MG63 (cell line): ENCODE results near the gene PXT1. TPM values are rescaled to one million over a fixed set of nuclear protein-coding genes. Genes with fewer than 3 reads are reported as not detected.

Source experiments
- DNase-seq: peaks from one replicate; pipeline ENCODE4 v3.0.0-alpha.2; 2020
- H3K27me3 ChIP-seq: fragments of 250-450 bp; sonication (Bioruptor Pico); 2 replicates; pipeline ENCODE4 v1.5.1; 2020; ENCODE audit warnings: mild to moderate bottlenecking, moderate library complexity
- H3K36me3 ChIP-seq: fragments of 250-450 bp; sonication (Bioruptor Pico); 2 replicates; pipeline ENCODE4 v1.5.1; 2020; ENCODE audit warnings: mild to moderate bottlenecking, moderate library complexity
- H3K4me3 ChIP-seq: fragments of 250-450 bp; sonication (Bioruptor Pico); 2 replicates; pipeline ENCODE4 v1.5.1; 2020; ENCODE audit warnings: mild to moderate bottlenecking, moderate library complexity
- H3K9me3 ChIP-seq: fragments of 250-450 bp; sonication (Bioruptor Pico); 2 replicates; pipeline ENCODE4 v1.5.1; 2020; ENCODE audit warnings: mild to moderate bottlenecking, moderate library complexity
- total RNA-seq: library from RNA; depleted of rRNA; stranded (reverse); fragments of >200 nt; shearing (Covaris generic); gene quantifications from 2 replicates; pipeline ENCODE4 v1.2.3, GENCODE V29; 2014; ENCODE audit warnings: low replicate concordance

The PXT1 gene
- total RNA-seq, 1 experiment from 2014 or later = not detected

- no peak for DNase-seq
- no peaks in the 10 kb centered on the region for H3K36me3 ChIP-seq
- H3K4me3 ChIP-seq = no peak overlapping the region
- H3K27me3 ChIP-seq = no peaks in the 10 kb centered on the region
- H3K9me3 ChIP-seq = no peaks in the 10 kb centered on the region
Observed at GRCh38 chr6:36381502-36382389, 60.9 kb downstream of the PXT1 start.

GRCh38 chr6:36380166-36380565 is 62.5 kb downstream of the PXT1 start:
- no peak for DNase-seq
- H3K36me3 ChIP-seq = no peaks in the 10 kb centered on the region
- no peaks in the 10 kb centered on the region for H3K9me3 ChIP-seq
- H3K4me3 ChIP-seq = no peak overlapping the region
- no peaks in the 10 kb centered on the region for H3K27me3 ChIP-seq

- Histone ChIP-seq H3K9me3 (no peaks in the 10 kb centered on the region), H3K4me3 (no peak overlapping the region), H3K36me3 (no peaks in the 10 kb centered on the region), H3K27me3 (no peaks in the 10 kb centered on the region)
- DNase-seq = no peak
Observed at GRCh38 chr6:36378936-36379335, 63.7 kb downstream of the PXT1 start.

GRCh38 chr6:36378243-36378920 is 64.3 kb downstream of the PXT1 start:
- Histone ChIP-seq H3K9me3 (no peaks in the 10 kb centered on the region), H3K27me3 (no peaks in the 10 kb centered on the region), H3K36me3 (no peaks in the 10 kb centered on the region), H3K4me3 (no peak overlapping the region)
- no peak for DNase-seq

GRCh38 chr6:36377594-36377993 is 65.1 kb downstream of the PXT1 start:
- H3K4me3 ChIP-seq = no peak overlapping the region
- no peaks in the 10 kb centered on the region for H3K27me3 ChIP-seq
- H3K36me3 ChIP-seq = no peaks in the 10 kb centered on the region
- no peak for DNase-seq
- H3K9me3 ChIP-seq = no peaks in the 10 kb centered on the region

GRCh38 chr6:36376742-36377141 is 65.9 kb downstream of the PXT1 start:
- Histone ChIP-seq H3K27me3 (no peaks in the 10 kb centered on the region), H3K36me3 (no peaks in the 10 kb centered on the region), H3K4me3 (no peak overlapping the region), H3K9me3 (no peaks in the 10 kb centered on the region)
- no peak for DNase-seq

- Histone ChIP-seq H3K27me3 (no peaks in the 10 kb centered on the region), H3K36me3 (no peaks in the 10 kb centered on the region), H3K9me3 (no peaks in the 10 kb centered on the region), H3K4me3 (no peak overlapping the region)
- DNase-seq = no peak
Observed at GRCh38 chr6:36376183-36376582, 66.5 kb downstream of the PXT1 start.

- no peaks in the 10 kb centered on the region for H3K36me3 ChIP-seq
- DNase-seq = no peak
- H3K27me3 ChIP-seq = no peaks in the 10 kb centered on the region
- no peaks in the 10 kb centered on the region for H3K9me3 ChIP-seq
- H3K4me3 ChIP-seq = no peak overlapping the region
Observed at GRCh38 chr6:36375644-36376155, 67.0 kb downstream of the PXT1 start.

- Histone ChIP-seq H3K9me3 (no peaks in the 10 kb centered on the region), H3K4me3 (no peak overlapping the region)
- DNase-seq = no peak
Observed at GRCh38 chr6:36374972-36375371, 67.7 kb downstream of the PXT1 start.

GRCh38 chr6:36374194-36374593 is 68.5 kb downstream of the PXT1 start:
- H3K9me3 ChIP-seq = no peaks in the 10 kb centered on the region
- H3K4me3 ChIP-seq = no peak overlapping the region
- H3K27me3 ChIP-seq = no peaks in the 10 kb centered on the region
- no peaks in the 10 kb centered on the region for H3K36me3 ChIP-seq
- no peak for DNase-seq

More at GRCh38 chr6:36374972-36375371, 67.7 kb downstream of the PXT1 start:
- no peaks in the 10 kb centered on the region for H3K27me3 ChIP-seq
- H3K36me3 ChIP-seq = no peaks in the 10 kb centered on the region

- H3K4me3 ChIP-seq = no peak overlapping the region
- H3K9me3 ChIP-seq = no peaks in the 10 kb centered on the region
- DNase-seq = no peak
- H3K36me3 ChIP-seq = no peaks in the 10 kb centered on the region
- H3K27me3 ChIP-seq = no peaks in the 10 kb centered on the region
Observed at GRCh38 chr6:36373368-36374019, 69.2 kb downstream of the PXT1 start.

GRCh38 chr6:36372088-36372487 is 70.6 kb downstream of the PXT1 start:
- H3K9me3 ChIP-seq = no peaks in the 10 kb centered on the region
- DNase-seq = no peak
- H3K36me3 ChIP-seq = no peaks in the 10 kb centered on the region
- H3K27me3 ChIP-seq = no peaks in the 10 kb centered on the region
- H3K4me3 ChIP-seq = no peak overlapping the region

- DNase-seq = no peak
- Histone ChIP-seq H3K36me3 (no peaks in the 10 kb centered on the region), H3K27me3 (no peaks in the 10 kb centered on the region), H3K9me3 (no peaks in the 10 kb centered on the region), H3K4me3 (no peak overlapping the region)
Observed at GRCh38 chr6:36371211-36371610, 71.4 kb downstream of the PXT1 start.

GRCh38 chr6:36370638-36371037 is 72.0 kb downstream of the PXT1 start:
- H3K9me3 ChIP-seq = no peaks in the 10 kb centered on the region
- no peaks in the 10 kb centered on the region for H3K27me3 ChIP-seq
- H3K4me3 ChIP-seq = no peak overlapping the region
- DNase-seq = no peak
- no peaks in the 10 kb centered on the region for H3K36me3 ChIP-seq

- H3K36me3 ChIP-seq = no peaks in the 10 kb centered on the region
- no peaks in the 10 kb centered on the region for H3K9me3 ChIP-seq
- no peaks in the 10 kb centered on the region for H3K27me3 ChIP-seq
- H3K4me3 ChIP-seq = no peak overlapping the region
- DNase-seq = no peak
Observed at GRCh38 chr6:36368921-36369865, 73.5 kb downstream of the PXT1 start.

GRCh38 chr6:36368421-36368820 is 74.2 kb downstream of the PXT1 start:
- DNase-seq = no peak
- Histone ChIP-seq H3K4me3 (no peak overlapping the region), H3K9me3 (no peaks in the 10 kb centered on the region), H3K36me3 (no peaks in the 10 kb centered on the region), H3K27me3 (no peaks in the 10 kb centered on the region)
